H1 (cell line): ENCODE measurements around the gene INSYN2A. TPM values are rescaled to one million over a fixed set of nuclear protein-coding genes. Genes with fewer than 3 reads are reported as not detected.
A peak's percentile ranks its signal among the peaks of the same experiment; 100 is the strongest.

ENCODE experiments used
- CTCF ChIA-PET: fragments of 300-600 bp; sonication (Branson Sonifier 250); formaldehyde crosslinking; loops from one replicate; lab custom pipeline; 2021; ENCODE audit not compliant: partially characterized antibody; lab: Charles Lee
- POLR2A ChIA-PET: fragments of 300-600 bp; sonication (Branson Sonifier 250); formaldehyde crosslinking; loops from one replicate; lab custom pipeline; 2021; ENCODE audit warnings: inconsistent platforms; ENCODE audit not compliant: partially characterized antibody; lab: Charles Lee
- DNase-seq, 2 experiments: peaks; one replicate each; pipeline versions ENCODE4 v3.0.0 to v3.0.0-alpha.2; 2010 to 2022; ENCODE audit warnings: low spot score in 2 of 2, low read depth in 1 of 2, mixed read lengths in 1 of 2
- FAIRE-seq: peaks from 2 replicates; lab custom pipeline; 2011; peaks lifted over from hg19 to GRCh38; lab: Jason Lieb, UNC
- H2AFZ ChIP-seq: 2 replicates; pipeline ENCODE4 v1.8.1; 2012; ENCODE audit warnings: low read length, inconsistent platforms
- H2AK5ac ChIP-seq: 2 replicates; pipeline ENCODE4 v1.6.1; 2013; ENCODE audit warnings: low read depth, low read length
- H2BK120ac ChIP-seq: replicated peaks from 2 replicates; pipeline ENCODE3; 2013; ENCODE audit warnings: low read depth, low read length, inconsistent platforms
- H2BK12ac ChIP-seq: 2 replicates; pipeline ENCODE4 v1.6.1; 2013; ENCODE audit warnings: low read depth, low read length
- H2BK15ac ChIP-seq: 2 replicates; pipeline ENCODE4 v1.6.1; 2013; ENCODE audit warnings: low read length
- H2BK20ac ChIP-seq: 2 replicates; pipeline ENCODE4 v1.6.1; 2013; ENCODE audit warnings: low read length
- H2BK5ac ChIP-seq: 2 replicates; pipeline ENCODE4 v1.6.1; 2013; ENCODE audit warnings: low read depth, low read length
- H3K14ac ChIP-seq: 2 replicates; pipeline ENCODE4 v1.6.1; 2013; ENCODE audit warnings: inconsistent platforms; ENCODE audit not compliant: insufficient read length
- H3K18ac ChIP-seq: 2 replicates; pipeline ENCODE4 v1.6.1; 2013; ENCODE audit warnings: low read length; ENCODE audit errors: extremely low read depth
- H3K23ac ChIP-seq: 2 replicates; pipeline ENCODE4 v1.6.1; 2013; ENCODE audit warnings: inconsistent platforms; ENCODE audit not compliant: insufficient read length
- H3K23me2 ChIP-seq: 2 replicates; pipeline ENCODE4 v1.6.1; 2013; ENCODE audit warnings: low read depth, low read length
- H3K27ac ChIP-seq: 2 replicates; pipeline ENCODE4 v1.6.1; 2011; ENCODE audit warnings: low read depth, low read length, inconsistent platforms
- H3K27me3 ChIP-seq, 4 experiments: replicated peaks in 1 of 4; 1 replicate in 1 of 4; 2 replicates in 3 of 4; pipeline versions ENCODE4 v1.6.1 to v1.8.1; 2011 to 2013; ENCODE audit warnings: low read length in 3 of 4, mild to moderate bottlenecking in 3 of 4, inconsistent platforms in 2 of 4, mixed read lengths in 2 of 4, moderate library complexity in 1 of 4; ENCODE audit not compliant: control insufficient read depth in 3 of 4, insufficient read depth in 3 of 4; ENCODE audit errors: extremely low read depth in 1 of 4
- H3K36me3 ChIP-seq, 4 experiments: 2 replicates each; pipeline versions ENCODE4 v1.6.1 to v1.8.1; 2011 to 2013; ENCODE audit warnings: mild to moderate bottlenecking in 4 of 4, low read length in 3 of 4, moderate library complexity in 2 of 4, control low read depth in 1 of 4, inconsistent platforms in 1 of 4; ENCODE audit not compliant: insufficient read depth in 4 of 4, control insufficient read depth in 2 of 4
- H3K4ac ChIP-seq: replicated peaks from 2 replicates; pipeline ENCODE3; 2013; ENCODE audit warnings: low read length, low read depth, mixed read lengths, inconsistent platforms; ENCODE audit not compliant: insufficient read length
- H3K4me1 ChIP-seq, 4 experiments: replicated peaks in 1 of 4; 1 replicate in 1 of 4; 2 replicates in 3 of 4; pipeline versions ENCODE4 v1.6.1 to v1.8.1; 2011 to 2013; ENCODE audit warnings: low read length in 3 of 4, inconsistent platforms in 2 of 4, mixed read lengths in 1 of 4; ENCODE audit not compliant: insufficient read depth in 4 of 4, control insufficient read depth in 3 of 4
- H3K4me2 ChIP-seq, 2 experiments: 2 replicates each; pipeline versions ENCODE4 v1.6.1 to v1.8.1; 2011 to 2013; ENCODE audit warnings: low read depth in 2 of 2, low read length in 2 of 2, control low read depth in 1 of 2, inconsistent platforms in 1 of 2, mild to moderate bottlenecking in 1 of 2; ENCODE audit not compliant: insufficient read depth in 1 of 2
- H3K4me3 ChIP-seq, 4 experiments: fragments of 200-600, 300-600 bp in 1 of 4; sonication (generic), shearing (Covaris generic), sonication (Bioruptor Twin) in 1 of 4; 2 replicates each; pipeline versions ENCODE4 v1.5.1 to v1.8.1; 2011 to 2016; ENCODE audit warnings: low read length in 4 of 4, low read depth in 3 of 4, control low read depth in 2 of 4, inconsistent platforms in 2 of 4, mild to moderate bottlenecking in 2 of 4, mixed read lengths in 1 of 4, moderate library complexity in 1 of 4; ENCODE audit not compliant: insufficient read depth in 2 of 4; ENCODE audit errors: extremely low read depth in 1 of 4
- H3K56ac ChIP-seq: replicated peaks from 2 replicates; pipeline ENCODE3; 2013; ENCODE audit warnings: low read depth, mild to moderate bottlenecking, mixed read lengths, low read length, inconsistent platforms; ENCODE audit not compliant: insufficient read length
- H3K79me1 ChIP-seq: 2 replicates; pipeline ENCODE4 v1.6.1; 2013; ENCODE audit warnings: low read depth, low read length, control low read depth
- H3K79me2 ChIP-seq, 2 experiments: 2 replicates each; pipeline versions ENCODE4 v1.6.1 to v1.8.1; 2012 to 2013; ENCODE audit warnings: low read length in 2 of 2, mild to moderate bottlenecking in 2 of 2, inconsistent platforms in 1 of 2; ENCODE audit not compliant: insufficient read depth in 2 of 2, control insufficient read depth in 1 of 2
- H3K9ac ChIP-seq, 4 experiments: replicated peaks in 1 of 4; 1 replicate in 1 of 4; 2 replicates in 3 of 4; pipeline versions ENCODE4 v1.6.1 to v1.8.1; 2011 to 2013; ENCODE audit warnings: low read depth in 3 of 4, low read length in 3 of 4, control low read depth in 2 of 4, mild to moderate bottlenecking in 2 of 4, moderate library complexity in 2 of 4, inconsistent platforms in 1 of 4; ENCODE audit errors: extremely low read depth in 1 of 4
- H3K9me3 ChIP-seq, 2 experiments: 2 replicates each; pipeline versions ENCODE4 v1.6.1 to v1.8.1; 2012 to 2013; ENCODE audit warnings: mild to moderate bottlenecking in 2 of 2, moderate library complexity in 2 of 2, control low read depth in 1 of 2, inconsistent platforms in 1 of 2, low read depth in 1 of 2, low read length in 1 of 2, mixed read lengths in 1 of 2; ENCODE audit not compliant: insufficient read depth in 2 of 2
- H4K20me1 ChIP-seq, 2 experiments: replicated peaks in 1 of 2; 2 replicates each; pipeline versions ENCODE3 to v1.8.1; 2011 to 2013; ENCODE audit warnings: inconsistent platforms in 2 of 2, low read length in 2 of 2, mild to moderate bottlenecking in 1 of 2; ENCODE audit not compliant: insufficient read depth in 2 of 2, control insufficient read depth in 1 of 2
- H4K5ac ChIP-seq: 2 replicates; pipeline ENCODE4 v1.6.1; 2013; ENCODE audit warnings: low read length, low read depth, mixed read lengths, inconsistent platforms; ENCODE audit not compliant: insufficient read length
- H4K8ac ChIP-seq: 2 replicates; pipeline ENCODE4 v1.8.0; 2013; ENCODE audit warnings: mild to moderate bottlenecking, moderate library complexity, low read length, inconsistent platforms; ENCODE audit not compliant: insufficient read depth; ENCODE audit errors: extremely low read depth
- H4K91ac ChIP-seq: replicated peaks from 2 replicates; pipeline ENCODE3; 2013; ENCODE audit warnings: low read length, mixed read lengths, inconsistent platforms; ENCODE audit not compliant: insufficient read length
- CHD2 ChIP-seq: IDR thresholded peaks from 2 replicates; pipeline ENCODE4 v1.6.1; 2012; ENCODE audit warnings: low read length, improper control_type of control experiment
- SUZ12 ChIP-seq: fragments of 200-600 bp; sonication (generic); IDR thresholded peaks from 2 replicates; pipeline ENCODE4 v1.6.1; 2012; ENCODE audit warnings: mild to moderate bottlenecking, inconsistent platforms, low read length, moderate library complexity, mixed read lengths
- WGBS, 2 experiments: shearing (Covaris generic) in 1 of 2; methylation state at CpG; one replicate each; pipeline versions ENCODE4 v1.1.6 to v1.1.7; 2013 to 2015; ENCODE audit warnings: low lambda C conversion rate in 2 of 2, mixed read lengths in 2 of 2, inconsistent platforms in 1 of 2, low coverage in 1 of 2, missing lambda C conversion rate in 1 of 2; ENCODE audit not compliant: insufficient replicate concordance in 2 of 2, insufficient coverage in 1 of 2, insufficient read length in 1 of 2; ENCODE audit errors: extremely low coverage in 1 of 2, missing lambda C conversion rate in 1 of 2; 5-methylcytosine and 5-hydroxymethylcytosine counted together
- polyA plus RNA-seq, 7 experiments: library from polyadenylated mRNA; depleted of rRNA in 3 of 7; stranded (reverse) in 5 of 7; unstranded in 2 of 7; fragments of >200 nt in 5 of 7; fragments of 200-250 nt in 2 of 7; gene quantifications; 1 replicate in 5 of 7; 2 replicates in 1 of 7; 4 replicates in 1 of 7; pipeline versions ENCODE4 v1.2.1 to v1.2.3, GENCODE V29; 2011 to 2013; ENCODE audit warnings: missing spikeins in 2 of 7, mixed read lengths in 2 of 7
- total RNA-seq: library from RNA; stranded (reverse); fragmentation: NEBNext Ultra II Directional; extraction: Animal tissue kit (Norgen Biotek cat#: 25700); gene quantifications from 2 replicates; pipeline ENCODE4 v1.2.1, GENCODE V29; 2021

INSYN2A gene
- total and polyA plus RNA-seq, 2 of the 8 experiments (the other 6 are each of a cell fraction or from before 2014, with no cell fraction given) = 0.11 to 0.19 TPM

DNA sequence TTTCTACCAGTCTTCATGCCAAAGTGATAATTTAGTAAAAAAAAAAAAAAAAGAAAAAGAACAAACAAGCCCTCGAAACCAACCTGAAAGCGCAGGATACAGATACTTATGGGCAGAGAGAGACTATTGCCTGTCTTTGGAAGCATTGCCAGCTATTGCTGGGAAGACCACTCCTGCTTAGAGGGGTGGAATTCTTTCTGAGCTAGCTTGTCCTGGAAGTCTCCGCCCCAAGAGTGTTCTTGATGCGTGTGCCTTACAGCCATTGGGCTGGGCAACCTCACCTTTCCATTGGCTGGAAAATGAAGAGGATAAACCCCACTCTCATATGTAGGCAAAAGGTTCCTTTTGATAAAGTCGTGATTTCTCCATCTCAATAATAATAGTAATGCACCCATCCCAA, 19.9 kb upstream of the INSYN2A start:
- H3K27ac ChIP-seq = no peak overlapping the region
- FAIRE-seq = no peak
- CTCF ChIA-PET = interaction anchor here (0.8 to 1.0 kb wide), 2 partner anchors 9 to 21 kb away, joined by 3 to 4 read pairs; no protein-coding TSS in a partner anchor
- TF ChIP-seq CHD2 (no peak), SUZ12 (no peak)

More for the DNA sequence above, 19.9 kb upstream of the INSYN2A start:
- no peak for DNase-seq
- Histone ChIP-seq H3K36me3 (no peaks in the 10 kb centered on the region), H3K79me2 (no peaks in the 10 kb centered on the region), H3K4me3 (peak overlapping the region in 1 of 4 experiments; percentile 3; a peak in 2 of 8 replicates), H3K9ac (no peak overlapping the region), H3K23ac (no peak overlapping the region), H4K8ac (no peak overlapping the region), H3K18ac (no peak overlapping the region), H3K56ac (no peak overlapping the region), H2BK120ac (no peak overlapping the region), H3K4me2 (peak overlapping the region; percentile 6 to 28), H3K27me3 (no peaks in the 10 kb centered on the region), H3K23me2 (no peaks in the 10 kb centered on the region; the same call in 1 of the 2 replicates), H4K20me1 (peaks cover 0 to 1% of the 10 kb centered on the region in 2 experiments), H4K91ac (no peak overlapping the region), H2BK20ac (0 out of 2 replicates have a peak overlapping the region, but pooled peaks have one; percentile 23), H2BK5ac (no peak overlapping the region), H3K9me3 (peaks cover 0 to 5% of the 10 kb centered on the region in 2 experiments; a peak in 1 of 4 replicates), H2AFZ (no peak overlapping the region), H3K14ac (no peak overlapping the region), H3K4ac (no peak overlapping the region), H3K4me1 (peaks cover 0 to 11% (median 5%) of the 10 kb centered on the region in 4 experiments; a peak in 5 of 7 replicates), H4K5ac (no peak overlapping the region), H3K79me1 (no peaks in the 10 kb centered on the region), H2BK15ac (no peak overlapping the region), H2BK12ac (no peak overlapping the region), H2AK5ac (no peak overlapping the region)
- WGBS, 2 experiments = 84% methylated on average over 5 of the region's 5 CpGs; no CpG with 5 or more reads in 1 of the 2 experiments
- POLR2A ChIA-PET = no interaction called here
